ENCODE results near the gene TFF1.

The TFF1 gene

GRCh38 chr21:42379426-42380215 is 13.3 kb upstream of the TFF1 start:
- DNase-seq, result no peak

GRCh38 chr21:42378418-42378817 is 12.1 kb upstream of the TFF1 start:
- DNase-seq, result no peak

- DNase-seq, result no peak
These were observed 11.6 kb upstream of the TFF1 start for GRCh38 chr21:42377951-42378340.

DNA sequence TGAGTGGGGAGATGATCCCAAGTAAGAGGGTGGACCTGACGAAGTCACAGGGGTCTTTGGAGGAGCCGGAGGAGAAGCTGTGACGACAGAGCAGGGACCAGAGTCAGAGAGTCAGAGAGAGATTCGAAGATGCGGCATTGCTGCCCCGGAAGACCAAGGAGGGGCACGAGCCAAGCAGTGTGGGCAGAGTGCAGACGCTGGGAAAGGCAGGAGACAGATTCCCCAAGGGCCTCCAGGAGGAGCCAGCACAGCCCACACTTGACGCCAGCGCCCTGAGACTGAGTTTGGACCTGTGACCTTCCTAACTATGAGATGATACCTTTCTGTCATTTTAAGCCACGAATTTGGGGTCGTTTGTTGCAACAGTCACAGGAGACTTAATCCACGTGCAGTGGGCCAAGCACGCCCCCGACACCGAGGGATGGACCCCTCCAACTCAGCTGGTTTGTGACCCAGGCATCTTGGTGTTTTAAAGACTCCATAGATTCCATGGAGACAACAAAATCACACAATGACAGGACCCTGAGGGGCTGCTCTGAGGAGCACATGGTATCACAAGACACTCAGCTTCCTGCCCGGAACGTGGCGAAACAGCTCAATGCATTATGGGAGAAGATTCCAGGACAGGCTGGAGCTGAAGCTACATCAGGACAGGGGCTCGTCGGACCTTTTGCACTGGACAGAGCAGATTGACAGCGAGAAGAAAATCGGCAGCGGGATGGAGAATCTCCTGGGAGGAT is 11.0 kb upstream of the TFF1 start:
- DNase-seq, result no peak

DNA sequence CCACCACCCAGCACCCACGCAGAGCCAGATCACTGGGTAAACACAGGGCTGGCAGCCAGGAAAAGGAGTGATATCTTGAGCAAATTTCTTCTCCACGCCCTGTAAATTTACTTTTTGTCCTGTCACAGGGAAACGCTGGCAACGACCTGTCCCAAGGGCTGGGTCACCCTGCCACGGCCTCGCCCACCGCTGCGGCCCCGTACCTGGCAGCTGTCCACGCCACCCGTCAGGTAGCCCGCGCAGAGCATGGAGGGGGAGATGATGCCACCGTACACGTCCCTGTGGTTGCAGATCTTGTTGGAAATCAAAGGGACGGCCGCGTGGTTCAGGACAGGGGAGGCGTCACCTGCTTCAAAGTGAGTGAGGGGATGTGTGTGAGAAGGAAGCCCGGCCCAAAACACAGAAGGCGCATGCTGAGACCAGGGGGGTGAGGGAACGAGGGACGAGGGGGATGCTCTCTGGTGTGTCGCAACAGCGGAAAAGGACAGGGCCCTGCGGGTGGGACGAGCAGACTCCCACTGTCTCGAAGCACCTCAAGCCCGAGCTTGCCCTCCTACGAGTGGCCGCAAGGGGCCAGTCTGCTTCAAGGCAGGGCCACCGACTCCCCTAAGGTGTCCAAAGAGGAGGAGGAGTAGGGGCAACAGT is 10.1 kb upstream of the TFF1 start:
- no peak for DNase-seq

DNA sequence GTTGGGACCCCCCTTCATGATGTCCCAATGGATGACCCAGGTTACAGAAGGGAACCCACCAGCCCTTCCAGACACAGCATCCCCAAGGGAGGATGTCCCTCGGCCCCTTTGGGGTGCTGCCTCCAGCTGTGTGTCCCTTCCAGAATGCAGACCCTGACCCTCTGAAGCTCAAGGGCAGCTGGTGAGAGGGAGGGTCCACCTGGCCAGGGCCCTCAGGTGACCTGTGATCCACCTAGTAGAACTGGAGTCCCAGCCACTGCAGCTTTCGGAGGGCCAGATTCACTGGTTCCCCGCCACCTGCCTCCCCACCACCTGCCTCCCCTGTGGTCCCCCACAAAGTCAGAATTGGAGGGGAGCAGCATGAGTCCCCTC is 9.6 kb upstream of the TFF1 start:
- DNase-seq, result no peak

DNA sequence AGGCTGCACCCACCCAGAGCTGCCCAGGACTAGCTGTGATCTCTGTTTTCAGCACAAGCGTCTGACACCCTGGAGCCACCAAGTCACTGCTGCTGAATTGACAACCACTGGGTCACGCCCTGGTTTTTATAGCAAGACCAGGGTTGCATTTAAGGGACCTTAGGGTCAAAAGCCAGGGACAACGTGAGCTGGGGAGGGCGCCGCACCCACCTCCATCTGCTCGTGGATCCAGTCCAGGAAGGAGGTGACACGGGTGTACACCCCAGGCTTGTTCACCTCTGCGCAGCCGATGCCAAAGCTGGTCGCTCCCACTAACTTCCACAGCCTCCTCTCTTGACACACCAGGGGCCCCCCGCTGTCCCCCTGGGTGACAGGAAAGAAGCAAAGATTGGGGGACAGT is 9.2 kb upstream of the TFF1 start:
- no peak for DNase-seq

GRCh38 chr21:42374864-42375499 is 8.6 kb upstream of the TFF1 start:
- DNase-seq, result no peak

- DNase-seq, result no peak
These were observed 8.1 kb upstream of the TFF1 start for GRCh38 chr21:42374457-42374856.

DNA sequence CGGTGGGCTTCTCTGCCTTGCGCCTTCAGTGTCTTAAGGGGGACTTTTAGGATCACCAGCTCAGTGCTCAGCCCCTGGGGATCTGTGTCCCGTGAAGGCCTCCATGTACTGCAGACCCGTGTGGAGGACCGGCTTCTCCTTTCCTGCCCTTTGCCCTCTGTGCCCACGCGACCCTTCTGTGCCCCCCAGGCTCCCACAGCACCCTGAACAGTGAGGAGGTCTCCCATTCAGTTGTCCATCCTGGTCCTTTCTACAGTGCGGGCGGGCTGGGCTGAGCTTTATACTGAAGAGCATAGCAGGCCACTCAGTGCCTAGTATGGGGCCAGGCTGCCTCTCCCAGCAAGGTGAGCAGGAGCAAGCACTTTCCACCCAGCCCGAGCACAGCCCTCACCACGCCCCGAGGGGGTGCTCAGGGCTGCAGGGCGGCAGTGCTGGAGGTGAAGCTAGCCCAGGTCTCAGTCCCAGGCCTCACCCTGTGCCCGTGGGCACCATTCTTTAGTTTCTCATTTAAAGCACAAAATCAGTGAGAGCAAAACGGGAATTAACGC is 7.6 kb upstream of the TFF1 start:
- DNase-seq, result no peak

- DNase-seq, result no peak
These were observed 7.0 kb upstream of the TFF1 start for GRCh38 chr21:42373196-42373907.

DNA sequence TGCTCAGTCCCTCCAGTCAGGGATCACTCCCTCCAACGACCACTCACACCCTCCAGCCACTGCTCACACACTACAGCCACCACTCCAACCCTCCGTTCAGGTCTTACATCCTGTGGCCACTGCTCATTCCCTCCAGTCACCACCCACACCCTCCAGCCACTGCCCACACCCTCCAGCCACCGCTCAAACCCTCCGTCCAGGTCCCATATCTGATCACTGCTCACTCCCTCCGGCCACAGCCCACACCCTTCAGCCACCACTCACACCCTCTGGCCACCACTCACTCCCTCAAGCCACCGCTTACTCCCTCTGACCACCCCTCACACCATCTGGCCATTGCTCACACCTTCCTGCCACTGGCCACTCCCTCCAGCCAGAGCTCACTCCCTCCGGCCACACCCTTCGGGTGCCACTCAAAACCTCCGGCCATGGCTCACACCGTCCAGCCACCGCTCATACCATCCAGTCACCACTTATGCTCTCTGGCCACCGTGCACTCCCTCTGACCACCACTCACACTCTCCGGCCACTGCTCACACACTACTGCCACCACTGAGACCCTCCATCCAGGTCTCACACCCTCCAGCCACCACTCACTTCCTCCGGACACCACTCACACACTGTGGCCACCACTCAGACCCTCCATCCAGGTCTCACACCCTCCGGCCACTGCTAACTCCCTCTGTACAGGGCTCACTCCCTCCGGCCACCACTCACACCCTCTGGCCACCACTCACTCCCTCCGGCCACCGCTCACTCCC is 4.7 kb upstream of the TFF1 start:
- no peak for DNase-seq

- no peak for DNase-seq
These were observed 3.5 kb upstream of the TFF1 start for GRCh38 chr21:42369821-42370220.

DNA sequence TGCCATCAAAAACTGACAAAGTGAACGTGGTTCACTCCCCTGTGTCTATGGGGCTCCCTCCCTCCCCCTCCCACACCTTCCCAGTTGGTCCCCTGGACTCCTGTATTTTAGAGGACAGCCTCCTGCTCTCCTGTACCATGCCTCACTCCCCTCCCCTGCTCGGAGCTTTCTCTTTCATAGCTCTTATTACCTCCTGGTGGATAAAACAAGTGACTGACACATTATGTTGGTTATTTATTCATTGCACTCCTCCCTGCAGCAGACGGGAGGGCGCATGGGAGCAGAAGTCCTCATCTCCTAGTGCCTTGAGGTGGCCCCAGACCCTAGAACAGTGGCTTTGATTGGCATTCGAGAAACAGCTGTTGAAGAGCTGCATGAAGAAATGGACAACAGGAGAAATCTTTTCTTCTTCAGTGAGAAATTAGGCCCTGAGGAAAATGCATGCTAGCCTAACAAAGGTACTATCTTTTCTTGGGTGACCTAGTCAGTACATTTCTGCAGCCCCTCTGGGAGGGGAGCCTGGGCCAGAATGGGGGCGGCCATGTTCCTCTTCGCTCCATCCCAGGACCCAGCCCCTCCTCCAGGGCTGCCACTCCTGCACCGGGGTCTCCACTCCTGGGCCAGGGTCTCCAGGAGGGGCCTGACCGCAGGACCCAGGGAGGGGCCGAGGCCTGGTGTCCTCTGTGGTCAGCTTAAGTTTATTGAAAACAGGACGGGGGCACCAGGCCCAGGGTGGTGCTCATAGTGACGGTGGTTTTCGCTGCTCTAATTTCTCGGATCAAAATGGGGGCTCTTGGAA is 1.2 kb upstream of the TFF1 start:
- DNase-seq, result no peak

- no peak for DNase-seq
These were observed 565 bp downstream of the TFF1 start for GRCh38 chr21:42365770-42366169.

DNA sequence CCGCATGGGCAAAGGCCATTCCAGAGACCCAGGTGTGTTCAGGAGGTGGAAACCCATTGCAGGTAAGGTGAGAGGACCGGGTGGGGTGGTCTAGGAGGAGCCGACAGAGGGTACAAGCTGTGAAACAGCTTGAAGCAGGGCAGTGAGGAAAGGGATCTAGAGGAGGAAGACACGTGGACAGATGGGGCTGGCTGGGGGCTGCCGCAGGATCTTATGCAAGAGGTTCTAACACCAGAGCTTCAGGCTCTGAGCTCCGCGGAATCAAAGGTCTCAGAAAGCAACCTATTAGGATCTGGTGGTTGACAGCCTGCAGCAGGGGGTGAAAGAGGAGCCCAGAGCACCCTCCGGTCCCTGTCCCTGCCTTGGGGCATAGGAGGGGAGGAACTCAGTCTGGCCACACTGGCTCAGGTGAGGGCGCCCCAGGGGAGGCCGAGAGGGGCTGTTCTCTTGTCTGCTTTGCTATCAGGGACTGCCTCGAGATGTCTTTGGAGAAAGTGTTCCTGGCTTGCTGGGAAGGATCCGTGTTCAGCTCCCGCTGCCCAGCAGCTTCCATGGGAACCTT is 1.9 kb downstream of the TFF1 start:
- no peak for DNase-seq

- DNase-seq, result no peak
These were observed 3.0 kb downstream of the TFF1 start for GRCh38 chr21:42363312-42363711.

GRCh38 chr21:42362700-42363099 is 3.6 kb downstream of the TFF1 start:
- DNase-seq, result no peak

GRCh38 chr21:42362198-42362597 is 4.1 kb downstream of the TFF1 start:
- no peak for DNase-seq

GRCh38 chr21:42361286-42361685 is 5.0 kb downstream of the TFF1 start:
- no peak for DNase-seq

GRCh38 chr21:42360317-42360716 is 6.0 kb downstream of the TFF1 start:
- DNase-seq, result no peak
